ENCODE data around the gene BCAP29.
A peak's percentile ranks its signal among the peaks of the same experiment; 100 is the strongest.

BCAP29 gene

GRCh38 chr7:107613948-107614347 is 33.9 kb downstream of the BCAP29 start:
- no peak overlapping the region for H3K4me3 ChIP-seq (ENCODE audit: control insufficient read depth, low read depth, low read length)
- no peak for DNase-seq (ENCODE audit: low read depth)
- TF ChIP-seq CTCF (IDR thresholded peaks at IDR 0.05; ENCODE audit: control insufficient read depth, insufficient read depth, low read depth, low read length, missing control alignments) = no peak

- H3K4me3 ChIP-seq (ENCODE audit: control insufficient read depth, low read depth, low read length) = no peak overlapping the region
- DNase-seq (ENCODE audit: low read depth) = peak; percentile 69
- no peak for TF ChIP-seq CTCF (IDR thresholded peaks at IDR 0.05; ENCODE audit: control insufficient read depth, insufficient read depth, low read depth, low read length, missing control alignments)
Observed at GRCh38 chr7:107614425-107614824, 34.4 kb downstream of the BCAP29 start.

GRCh38 chr7:107615910-107616680 is 36.0 kb downstream of the BCAP29 start:
- DNase-seq (ENCODE audit: low read depth) = no peak
- H3K4me3 ChIP-seq (ENCODE audit: control insufficient read depth, low read depth, low read length) = no peak overlapping the region
- no peak for TF ChIP-seq CTCF (IDR thresholded peaks at IDR 0.05; ENCODE audit: control insufficient read depth, insufficient read depth, low read depth, low read length, missing control alignments)

- H3K4me3 ChIP-seq (ENCODE audit: control insufficient read depth, low read depth, low read length) = no peak overlapping the region
- DNase-seq (ENCODE audit: low read depth) = peak; percentile 73
- TF ChIP-seq CTCF (IDR thresholded peaks at IDR 0.05; ENCODE audit: control insufficient read depth, insufficient read depth, low read depth, low read length, missing control alignments) = no peak
Observed at GRCh38 chr7:107622429-107622828, 42.4 kb downstream of the BCAP29 start.

GRCh38 chr7:107622894-107623293 is 42.8 kb downstream of the BCAP29 start:
- no peak for DNase-seq (ENCODE audit: low read depth)
- TF ChIP-seq CTCF (IDR thresholded peaks at IDR 0.05; ENCODE audit: control insufficient read depth, insufficient read depth, low read depth, low read length, missing control alignments) = no peak
- H3K4me3 ChIP-seq (ENCODE audit: control insufficient read depth, low read depth, low read length) = no peak overlapping the region

GRCh38 chr7:107627002-107627401 is 47.0 kb downstream of the BCAP29 start:
- no peak for TF ChIP-seq CTCF (IDR thresholded peaks at IDR 0.05; ENCODE audit: control insufficient read depth, insufficient read depth, low read depth, low read length, missing control alignments)
- DNase-seq (ENCODE audit: low read depth) = no peak
- H3K4me3 ChIP-seq (ENCODE audit: control insufficient read depth, low read depth, low read length) = no peak overlapping the region

Data from AG09309 (cell line).